ENCODE data around the gene LIN9. TPM values are rescaled to one million over a fixed set of nuclear protein-coding genes. Genes with fewer than 3 reads are reported as not detected.
A peak's percentile ranks its signal among the peaks of the same experiment; 100 is the strongest.

LIN9 gene
- total and polyA plus RNA-seq, 10 of the 15 experiments (the other 5 are each of a cell fraction or from before 2014, with no cell fraction given), result 5.9 to 13.5 (median 8.3) TPM

DNA sequence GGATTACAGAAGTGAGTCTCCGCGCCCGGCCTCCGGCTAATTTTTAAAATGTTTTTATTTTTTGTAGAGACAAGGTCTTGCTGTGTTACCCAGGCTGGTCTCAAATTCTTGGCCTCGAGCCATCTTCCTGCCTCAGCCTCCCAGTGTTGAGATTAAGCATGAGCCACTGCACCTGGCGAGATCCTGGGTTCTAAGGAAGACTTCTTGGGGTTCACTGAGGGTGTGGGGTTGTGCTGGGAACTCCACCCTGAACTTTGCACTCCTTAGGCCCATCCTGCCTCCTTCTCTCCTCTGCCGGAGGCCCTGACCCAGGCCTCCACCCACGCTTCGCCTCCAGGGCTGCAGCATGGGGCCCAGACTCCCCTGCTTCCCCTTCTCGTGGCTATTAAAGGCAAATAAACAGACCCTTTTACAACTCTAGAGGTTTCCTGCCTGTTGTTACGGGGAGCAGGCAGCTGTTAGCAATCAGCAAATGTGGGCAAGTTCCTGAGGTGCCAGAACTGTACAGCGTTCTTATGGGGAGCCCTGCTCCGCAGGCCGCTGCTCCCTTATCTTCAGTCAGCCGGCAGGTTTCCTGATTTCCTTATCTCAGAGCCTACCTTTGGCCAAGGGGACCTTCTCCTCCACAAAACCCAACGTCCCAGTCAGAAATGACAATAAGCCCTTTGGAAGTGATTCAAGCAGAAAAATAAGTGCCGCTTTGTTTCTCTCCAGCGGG is 41.0 kb upstream of the LIN9 start (continued):
- TF ChIP-seq EED (IDR thresholded peaks at IDR 0.05; ENCODE audit: low read depth) (peak; percentile 42; the same call in 1 of the 2 replicates), POLR2A (IDR thresholded peaks at IDR 0.05; ENCODE audit: low read depth, low read length) (peak; percentile 55; the same call in 1 of the 2 replicates), SUPT20H (IDR thresholded peaks at IDR 0.05; ENCODE audit: borderline replicate concordance, control insufficient read depth, low read depth, low read length) (no peak), SRF (IDR thresholded peaks at IDR 0.05; ENCODE audit: low read depth in 2 of 2, low read length in 2 of 2) (peak in 1 of 2 experiments; percentile 68; a peak in 1 of 4 replicates), BACH1 (IDR thresholded peaks at IDR 0.05; ENCODE audit: borderline replicate concordance) (no peak), TCF7 (IDR thresholded peaks at IDR 0.05; ENCODE audit: borderline replicate concordance) (no peak), ZBTB40 (IDR thresholded peaks at IDR 0.05; ENCODE audit: borderline replicate concordance) (no peak), SPI1 (IDR thresholded peaks at IDR 0.05; ENCODE audit: borderline replicate concordance, insufficient read depth, low read depth, low read length) (no peak), ATF7 (IDR thresholded peaks at IDR 0.05; ENCODE audit: low read depth) (no peak), TCF3 (IDR thresholded peaks at IDR 0.05; ENCODE audit: borderline replicate concordance, insufficient read depth, low read depth, low read length) (peak; percentile 43; the same call in 1 of the 2 replicates), IRF4 (IDR thresholded peaks at IDR 0.05; ENCODE audit: low read depth, low read length) (no peak), RELB (IDR thresholded peaks at IDR 0.05; ENCODE audit: low read depth) (no peak), RB1 (IDR thresholded peaks at IDR 0.05; ENCODE audit: borderline replicate concordance) (no peak), ETV6 (conservative IDR thresholded peaks at IDR 0.05 in 1 of 2, IDR thresholded peaks at IDR 0.05 in 1 of 2; ENCODE audit: borderline replicate concordance in 1 of 2, low read depth in 1 of 2) (0 out of 4 replicates have a peak, but pooled peaks of 1 of the 2 experiments have one; percentile 18), EGR1 (IDR thresholded peaks at IDR 0.05; ENCODE audit: borderline replicate concordance in 1 of 2, low read depth in 2 of 2, low read length in 2 of 2) (peak; percentile 40 to 99)
- TF ChIP-seq, protein P1, sequence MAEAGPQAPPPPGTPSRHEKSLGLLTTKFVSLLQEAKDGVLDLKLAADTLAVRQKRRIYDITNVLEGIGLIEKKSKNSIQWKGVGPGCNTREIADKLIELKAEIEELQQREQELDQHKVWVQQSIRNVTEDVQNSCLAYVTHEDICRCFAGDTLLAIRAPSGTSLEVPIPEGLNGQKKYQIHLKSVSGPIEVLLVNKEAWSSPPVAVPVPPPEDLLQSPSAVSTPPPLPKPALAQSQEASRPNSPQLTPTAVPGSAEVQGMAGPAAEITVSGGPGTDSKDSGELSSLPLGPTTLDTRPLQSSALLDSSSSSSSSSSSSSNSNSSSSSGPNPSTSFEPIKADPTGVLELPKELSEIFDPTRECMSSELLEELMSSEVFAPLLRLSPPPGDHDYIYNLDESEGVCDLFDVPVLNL (IDR thresholded peaks at IDR 0.05; ENCODE audit: low read depth, low read length), result no peak
- TF ChIP-seq, protein P2, sequence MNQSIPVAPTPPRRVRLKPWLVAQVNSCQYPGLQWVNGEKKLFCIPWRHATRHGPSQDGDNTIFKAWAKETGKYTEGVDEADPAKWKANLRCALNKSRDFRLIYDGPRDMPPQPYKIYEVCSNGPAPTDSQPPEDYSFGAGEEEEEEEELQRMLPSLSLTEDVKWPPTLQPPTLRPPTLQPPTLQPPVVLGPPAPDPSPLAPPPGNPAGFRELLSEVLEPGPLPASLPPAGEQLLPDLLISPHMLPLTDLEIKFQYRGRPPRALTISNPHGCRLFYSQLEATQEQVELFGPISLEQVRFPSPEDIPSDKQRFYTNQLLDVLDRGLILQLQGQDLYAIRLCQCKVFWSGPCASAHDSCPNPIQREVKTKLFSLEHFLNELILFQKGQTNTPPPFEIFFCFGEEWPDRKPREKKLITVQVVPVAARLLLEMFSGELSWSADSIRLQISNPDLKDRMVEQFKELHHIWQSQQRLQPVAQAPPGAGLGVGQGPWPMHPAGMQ (IDR thresholded peaks at IDR 0.05; ENCODE audit: borderline replicate concordance), result no peak
- TF ChIP-seq, protein P3, sequence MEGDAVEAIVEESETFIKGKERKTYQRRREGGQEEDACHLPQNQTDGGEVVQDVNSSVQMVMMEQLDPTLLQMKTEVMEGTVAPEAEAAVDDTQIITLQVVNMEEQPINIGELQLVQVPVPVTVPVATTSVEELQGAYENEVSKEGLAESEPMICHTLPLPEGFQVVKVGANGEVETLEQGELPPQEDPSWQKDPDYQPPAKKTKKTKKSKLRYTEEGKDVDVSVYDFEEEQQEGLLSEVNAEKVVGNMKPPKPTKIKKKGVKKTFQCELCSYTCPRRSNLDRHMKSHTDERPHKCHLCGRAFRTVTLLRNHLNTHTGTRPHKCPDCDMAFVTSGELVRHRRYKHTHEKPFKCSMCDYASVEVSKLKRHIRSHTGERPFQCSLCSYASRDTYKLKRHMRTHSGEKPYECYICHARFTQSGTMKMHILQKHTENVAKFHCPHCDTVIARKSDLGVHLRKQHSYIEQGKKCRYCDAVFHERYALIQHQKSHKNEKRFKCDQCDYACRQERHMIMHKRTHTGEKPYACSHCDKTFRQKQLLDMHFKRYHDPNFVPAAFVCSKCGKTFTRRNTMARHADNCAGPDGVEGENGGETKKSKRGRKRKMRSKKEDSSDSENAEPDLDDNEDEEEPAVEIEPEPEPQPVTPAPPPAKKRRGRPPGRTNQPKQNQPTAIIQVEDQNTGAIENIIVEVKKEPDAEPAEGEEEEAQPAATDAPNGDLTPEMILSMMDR (IDR thresholded peaks at IDR 0.05 in 2 of 3, conservative IDR thresholded peaks at IDR 0.05 in 1 of 3; ENCODE audit: control insufficient read depth in 2 of 3, extremely low read depth in 1 of 3, insufficient read depth in 1 of 3, low read depth in 3 of 3, low read length in 3 of 3), result no peak

Data from GM12878 (cell line).